Gastrocnemius medialis (tissue), 4 donors: ENCODE measurements around the gene IST1.

ENCODE experiments used
- CTCF ChIP-seq, 5 experiments: fragments of 450-650 bp in 3 of 5; fragments of 200-600 bp in 2 of 5; sonication (generic) in 2 of 5; IDR thresholded peaks in 4 of 5; conservative IDR thresholded peaks in 1 of 5; 1 replicate in 4 of 5; 2 replicates in 1 of 5; pipeline ENCODE4 v1.5.1; 2016 to 2019; ENCODE audit warnings: antibody characterized with exemption in 5 of 5, mild to moderate bottlenecking in 3 of 5, moderate library complexity in 3 of 5
- POLR2A ChIP-seq, 2 donors: fragments of 450-650 bp; IDR thresholded peaks; one replicate each; pipeline ENCODE4 v1.6.1; 2017; ENCODE audit warnings: antibody characterized with exemption in 2 of 2, mild to moderate bottlenecking in 2 of 2, moderate library complexity in 2 of 2

DNA sequence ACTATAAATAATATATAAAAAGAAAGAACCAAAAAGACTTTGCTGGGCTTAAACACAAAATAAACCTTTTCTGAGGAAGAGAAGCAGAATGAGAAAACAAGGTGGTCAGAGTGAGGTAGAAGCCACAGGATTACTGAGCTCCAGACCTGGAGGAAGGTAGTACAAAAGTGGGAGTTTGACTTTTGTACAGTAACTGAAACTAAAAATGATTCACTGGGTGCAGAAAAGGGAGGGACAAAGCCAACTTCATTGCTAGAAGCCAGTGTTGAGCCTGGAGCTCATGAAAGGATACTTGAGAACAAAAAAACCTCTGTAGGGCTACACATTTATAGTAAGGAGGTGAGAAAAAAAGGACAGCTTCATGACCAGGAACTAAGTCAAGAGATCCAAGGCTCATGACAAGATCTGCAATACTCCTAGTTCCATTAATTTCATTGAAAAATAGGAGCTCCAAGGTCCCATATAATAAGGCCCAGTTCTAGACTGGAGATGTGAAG is 59.4 kb downstream of the IST1 start:
- TF ChIP-seq CTCF (IDR thresholded peaks at IDR 0.05 in 4 of 5, conservative IDR thresholded peaks at IDR 0.05 in 1 of 5) (no peak), POLR2A (IDR thresholded peaks at IDR 0.05) (no peak)
